GM19023 (cell line): Measurements from ENCODE around the gene CARF.
A peak's percentile ranks its signal among the peaks of the same experiment; 100 is the strongest.
"Not testable (repeated sequence)": the region's sequence is repeated elsewhere in the genome, so short reads cannot be mapped to it uniquely, and the experiment has no call there.

Experiments used
- ATAC-seq: cut with Tn5 transposase; IDR thresholded peaks from one replicate; pipeline ENCODE4 v1.9.1; 2021; ENCODE audit warnings: mild to moderate bottlenecking, moderate library complexity; ENCODE audit not compliant: unreplicated experiment

Gene CARF

DNA sequence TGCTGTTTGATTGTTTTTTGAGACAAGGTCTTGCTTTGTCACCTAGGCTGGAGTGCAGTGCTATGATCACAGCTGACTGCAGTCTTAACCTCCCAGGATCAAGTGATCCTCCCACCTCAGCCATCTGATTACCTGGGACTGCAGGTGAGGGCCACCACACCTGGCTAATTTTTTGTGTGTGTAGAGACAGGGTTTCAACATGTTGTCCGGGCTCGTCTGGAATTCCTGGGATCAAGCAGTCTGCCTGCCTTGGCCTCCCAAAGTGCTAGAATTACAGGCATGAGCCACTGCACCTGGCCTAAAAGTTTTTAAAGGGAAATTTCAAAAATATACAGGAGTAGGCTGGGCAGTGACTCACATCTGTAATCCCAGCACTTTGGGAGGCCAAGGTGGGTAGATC lies 22.4 kb downstream of the CARF start:
- ATAC-seq = no peak

GRCh38 chr2:202938960-202939359 lies 26.9 kb downstream of the CARF start:
- no peak for ATAC-seq

GRCh38 chr2:202941771-202942170 lies 29.7 kb downstream of the CARF start:
- ATAC-seq = no peak

DNA sequence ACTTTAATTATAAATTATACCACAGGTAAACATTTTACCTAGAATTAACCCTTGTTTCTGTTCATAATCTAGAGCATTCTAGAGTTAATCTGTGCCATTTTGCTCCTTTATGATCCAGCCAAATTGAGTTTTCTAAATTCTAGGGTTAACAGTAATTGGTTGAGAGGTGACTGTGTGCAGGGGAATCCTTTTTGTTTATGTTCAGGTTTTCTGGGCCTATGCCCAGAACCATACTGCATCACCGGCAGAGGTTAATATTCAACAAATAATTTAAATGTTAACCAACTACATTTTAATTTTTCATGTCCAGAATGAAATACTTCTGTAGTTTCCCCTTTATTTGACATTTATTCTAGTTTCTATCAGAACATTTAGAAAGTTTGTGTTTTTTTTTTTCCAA lies 32.3 kb downstream of the CARF start:
- no peak for ATAC-seq

DNA sequence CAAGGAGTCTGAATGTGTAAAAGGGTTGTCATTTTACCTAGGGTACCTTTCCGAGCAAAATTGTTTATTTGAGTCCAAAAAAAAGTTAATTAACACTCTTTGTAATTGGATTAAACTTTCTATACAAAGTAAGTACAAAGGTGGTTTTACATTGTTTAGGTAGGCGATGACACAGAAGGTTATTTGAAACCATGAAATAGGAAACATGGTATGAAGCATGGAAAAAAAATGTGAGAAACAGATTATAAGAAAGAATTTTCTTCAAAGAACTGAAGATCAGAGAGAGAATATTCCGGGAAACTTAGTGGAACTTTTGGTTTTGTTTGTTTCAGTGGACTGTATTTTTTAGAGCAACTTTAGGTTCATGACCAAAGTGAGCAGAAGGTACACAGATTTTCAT lies 32.7 kb downstream of the CARF start:
- no peak for ATAC-seq

DNA sequence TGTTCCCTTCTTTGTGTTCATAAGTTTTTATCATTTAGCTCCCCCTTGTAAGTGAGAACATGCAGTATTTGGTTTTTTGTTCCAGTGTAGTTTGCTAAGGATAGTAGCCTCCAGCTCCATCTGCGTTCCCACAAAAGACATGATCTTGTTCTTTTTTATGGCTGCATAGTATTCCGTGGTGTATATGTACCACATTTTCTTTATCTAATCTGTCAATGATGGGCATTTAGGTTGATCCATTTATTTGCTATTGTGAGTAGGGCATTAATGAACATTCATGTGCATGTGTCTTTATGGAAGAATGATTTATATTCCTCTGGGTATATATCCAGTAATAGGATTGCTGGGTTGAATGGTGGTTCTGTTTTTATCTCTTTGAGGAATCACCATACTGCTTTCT lies 33.4 kb downstream of the CARF start:
- no peak for ATAC-seq

GRCh38 chr2:202949333-202949732 lies 37.3 kb downstream of the CARF start:
- ATAC-seq = not testable (repeated sequence)

- ATAC-seq = no peak
These were observed 38.5 kb downstream of the CARF start for GRCh38 chr2:202950592-202950991.

DNA sequence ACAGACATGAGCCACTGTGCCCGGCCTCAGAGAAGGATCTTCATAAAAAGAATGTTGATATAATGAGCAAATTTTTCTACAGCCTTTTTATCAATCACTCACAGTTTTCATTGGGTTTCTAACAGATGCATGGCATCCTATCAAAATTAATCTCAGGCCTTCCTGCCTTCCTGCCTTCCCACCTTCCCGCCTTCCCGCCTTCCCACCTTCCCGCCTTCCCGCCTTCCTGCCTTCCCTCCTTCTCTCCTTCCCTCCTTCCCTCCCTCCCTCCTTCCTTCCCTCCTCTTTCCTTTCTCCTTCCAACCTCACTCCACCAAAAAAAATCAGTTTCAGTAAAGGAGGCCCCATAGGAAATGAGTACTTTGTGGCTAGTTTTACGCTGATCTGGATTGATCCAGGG lies 48.4 kb downstream of the CARF start:
- ATAC-seq = no peak

GRCh38 chr2:202963712-202964111 lies 51.6 kb downstream of the CARF start:
- ATAC-seq = no peak

DNA sequence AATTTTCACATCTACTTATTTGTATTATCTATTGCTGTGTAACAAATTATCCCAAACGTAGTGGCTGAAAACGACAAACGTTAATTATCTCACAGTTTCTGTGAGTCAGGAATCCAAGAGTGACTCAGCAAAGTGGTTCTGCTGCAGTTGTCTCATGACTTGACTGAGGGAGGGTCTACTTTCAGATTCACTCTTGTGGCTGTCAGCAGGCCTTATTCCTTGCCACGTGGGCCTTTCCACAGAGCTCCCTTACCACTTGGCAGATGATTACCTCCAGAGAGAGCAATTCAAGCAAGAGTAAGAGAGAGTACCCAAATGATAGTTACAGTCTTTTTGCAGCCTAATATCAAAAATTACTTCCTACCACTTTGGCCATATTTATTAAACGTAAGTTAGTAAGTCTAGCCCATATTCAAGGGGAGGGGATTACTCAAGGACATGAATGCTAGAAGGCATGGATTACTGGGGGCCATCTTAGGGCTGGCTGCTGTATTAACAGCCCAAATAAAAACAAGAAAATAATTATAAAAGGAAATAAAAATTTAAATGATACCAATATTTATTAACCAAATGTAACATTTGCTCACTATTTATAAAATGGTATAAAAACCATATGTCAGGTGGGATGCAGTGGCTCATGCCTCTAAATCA lies 53.9 kb downstream of the CARF start:
- peak; percentile 69 for ATAC-seq

DNA sequence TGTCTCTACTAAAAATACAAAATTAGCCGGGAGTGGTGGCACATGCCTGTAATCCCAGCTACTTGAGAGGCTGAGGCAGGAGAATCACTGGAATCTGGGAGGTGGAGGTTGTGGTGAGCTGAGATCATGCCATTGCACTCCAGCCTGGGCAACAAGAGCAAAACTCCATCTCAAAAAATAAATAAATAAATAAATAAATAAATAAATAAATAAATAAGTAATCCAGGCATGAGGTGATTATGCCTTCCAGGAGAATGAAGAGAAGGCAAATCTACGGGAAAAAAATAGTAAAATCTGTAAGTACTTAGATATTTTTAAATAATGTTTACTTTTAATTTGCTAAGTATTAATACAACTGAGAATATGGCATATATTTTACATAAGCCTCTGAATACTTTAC lies 57.3 kb downstream of the CARF start:
- ATAC-seq = not testable (repeated sequence)

DNA sequence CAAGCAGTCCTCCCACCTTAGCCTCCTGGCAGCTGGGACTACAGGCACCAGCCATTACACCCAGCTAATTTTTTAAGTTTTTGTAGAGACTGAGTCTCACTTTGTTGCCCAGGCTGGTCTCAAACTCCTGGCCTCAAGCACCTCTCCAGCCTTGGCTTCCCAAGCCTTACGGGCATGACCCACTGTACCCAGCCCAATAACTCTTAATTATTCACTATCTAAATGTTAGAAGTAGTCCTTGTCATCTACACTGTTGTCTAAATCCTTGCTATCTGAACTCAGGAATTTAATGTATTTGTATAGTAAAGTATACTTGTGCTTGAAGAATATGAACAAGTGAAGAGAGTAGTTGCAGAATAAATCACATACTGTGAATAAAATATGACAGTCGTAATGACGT lies 64.7 kb downstream of the CARF start:
- no peak for ATAC-seq

DNA sequence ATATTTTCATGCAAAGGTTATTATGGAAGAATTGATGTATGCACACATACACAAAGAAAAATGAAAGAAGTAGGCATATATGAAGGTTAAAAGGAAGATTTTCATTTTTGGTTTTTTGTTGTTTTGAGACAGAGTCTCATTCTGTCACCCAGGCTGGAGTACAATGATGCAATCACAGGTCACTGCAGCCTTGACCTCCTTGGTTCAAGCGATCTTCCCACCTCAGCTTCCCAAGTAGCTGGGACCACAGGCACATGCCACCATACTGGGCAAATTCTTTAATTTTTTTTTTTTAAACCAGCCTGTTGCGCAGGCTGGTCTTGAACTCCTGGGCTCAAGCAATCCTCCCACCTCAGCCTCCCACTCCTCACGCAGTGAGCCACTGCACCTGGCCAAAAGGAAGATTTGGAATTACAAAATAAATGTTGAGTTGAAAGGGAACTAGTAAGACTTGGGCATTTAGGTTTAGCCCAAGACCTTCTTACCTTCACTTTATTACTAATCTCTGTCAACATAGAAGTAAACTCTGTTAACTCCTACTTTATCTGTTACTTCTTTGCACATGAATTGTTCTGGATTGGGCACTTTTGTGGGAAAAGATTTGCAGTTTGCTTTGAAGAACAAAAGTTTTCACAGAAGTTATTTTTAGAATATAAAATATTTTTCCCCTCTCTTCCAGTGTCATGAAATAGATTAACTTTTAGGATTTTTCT lies 70.9 kb downstream of the CARF start:
- ATAC-seq = no peak

GRCh38 chr2:202989749-202990148 lies 77.7 kb downstream of the CARF start:
- no peak for ATAC-seq

DNA sequence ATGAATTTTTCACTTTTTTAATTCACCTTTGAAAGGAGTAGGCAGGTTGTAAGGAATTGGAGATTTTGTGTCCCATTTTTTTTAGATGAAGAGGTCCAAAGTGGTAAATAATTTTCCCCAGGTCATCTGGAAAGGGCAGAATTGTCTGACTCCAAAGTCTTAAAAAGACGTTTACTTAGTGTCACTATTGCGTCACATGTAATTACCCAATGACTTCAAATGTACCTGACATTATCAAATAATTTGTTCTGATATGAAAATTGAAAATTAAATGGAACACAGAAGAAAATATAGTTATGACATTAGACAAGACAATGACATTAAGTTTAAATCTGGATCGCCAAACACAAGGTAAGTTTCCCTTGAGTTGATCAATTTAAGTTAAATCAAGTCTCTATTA lies 78.4 kb downstream of the CARF start:
- ATAC-seq = no peak

DNA sequence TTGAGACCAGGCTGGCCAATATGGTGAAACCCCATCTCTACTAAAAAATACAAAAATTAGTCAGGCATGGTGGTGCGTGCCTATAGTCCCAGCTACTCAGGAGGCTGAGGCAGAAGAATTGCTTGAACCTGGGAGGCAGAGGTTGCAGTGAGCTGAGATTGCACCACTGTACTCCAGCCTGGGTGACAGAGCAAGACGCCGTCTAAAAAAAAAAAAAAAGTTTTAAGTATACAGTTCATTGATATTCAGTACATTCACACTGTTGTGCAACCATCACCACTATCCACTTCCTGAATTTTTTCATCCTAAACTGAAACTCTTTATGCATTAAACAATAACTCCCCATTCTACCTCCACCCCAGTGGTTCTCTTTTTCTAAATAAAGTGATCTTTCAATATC lies 85.0 kb downstream of the CARF start:
- ATAC-seq = not testable (repeated sequence)

- ATAC-seq = no peak
These were observed 90.2 kb downstream of the CARF start for GRCh38 chr2:203002054-203002821.

DNA sequence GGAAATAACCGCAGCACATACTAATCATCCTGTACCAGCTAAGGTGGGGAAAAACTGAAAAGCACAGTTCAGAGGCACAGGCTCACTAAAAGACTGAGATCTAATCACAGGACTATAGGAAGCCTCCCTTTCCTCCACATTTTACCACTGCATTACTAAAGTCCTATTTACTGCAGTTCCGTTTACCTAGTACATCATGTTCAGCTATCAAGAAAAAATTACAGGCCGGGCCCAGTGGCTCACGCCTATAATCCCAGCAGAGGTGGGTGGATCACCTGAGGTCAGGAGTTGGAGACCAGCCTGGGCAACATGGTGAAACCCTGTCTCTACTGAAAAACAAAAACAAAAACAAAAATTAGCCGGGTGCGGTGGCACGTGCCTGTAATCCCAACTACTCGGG lies 91.6 kb downstream of the CARF start:
- no peak for ATAC-seq

DNA sequence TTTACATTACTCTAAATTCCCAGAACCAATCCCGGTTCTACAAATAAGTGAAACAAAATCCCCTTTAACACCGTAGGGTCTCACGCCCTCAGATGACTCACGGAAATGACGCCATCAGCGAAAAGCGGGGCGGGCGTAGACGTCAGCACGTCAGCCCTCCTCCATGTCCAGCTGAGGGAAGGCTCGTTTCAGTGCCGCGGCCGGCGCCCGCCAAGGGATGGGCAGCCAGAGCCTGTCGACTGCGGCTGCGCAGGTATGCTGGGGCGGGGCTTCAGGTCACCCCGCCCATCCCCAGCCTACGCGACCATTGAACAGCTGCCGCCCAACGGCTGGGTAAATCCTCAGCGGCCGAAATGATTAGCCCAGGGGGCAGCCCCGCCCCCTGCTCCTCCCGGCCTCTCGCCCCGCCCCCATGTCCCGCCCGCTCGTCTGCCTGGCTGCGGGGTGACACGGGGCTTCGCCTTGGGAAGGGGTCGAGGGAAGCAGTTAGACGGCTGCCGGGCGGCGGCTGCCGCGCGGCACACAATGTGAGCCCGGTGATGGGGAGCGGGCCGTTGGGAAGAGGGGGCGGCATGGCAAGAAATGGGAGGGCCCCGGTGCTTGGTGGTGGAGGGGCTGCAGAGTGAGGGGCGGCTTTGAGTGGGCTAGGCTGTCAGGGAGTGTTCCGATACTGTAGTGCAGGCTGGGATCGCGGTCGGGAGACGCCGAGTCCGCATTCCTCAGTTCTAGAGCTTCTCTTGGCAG lies 102.6 kb downstream of the CARF start, which contains the start of gene NBEAL1:
TSS of gene NBEAL1 (plus strand) at position 420 of the 744 bp plus-strand sequence. CDS start 1,510 bp downstream, outside the sequence.
- ATAC-seq = peak; percentile 98

GRCh38 chr2:203016716-203017115 lies 104.6 kb downstream of the CARF start:
- no peak for ATAC-seq
